ENCODE data around the gene UNC93A. TPM values are rescaled to one million over a fixed set of nuclear protein-coding genes. Genes with fewer than 3 reads are reported as not detected.

UNC93A gene
- total RNA-seq = not detected

DNA sequence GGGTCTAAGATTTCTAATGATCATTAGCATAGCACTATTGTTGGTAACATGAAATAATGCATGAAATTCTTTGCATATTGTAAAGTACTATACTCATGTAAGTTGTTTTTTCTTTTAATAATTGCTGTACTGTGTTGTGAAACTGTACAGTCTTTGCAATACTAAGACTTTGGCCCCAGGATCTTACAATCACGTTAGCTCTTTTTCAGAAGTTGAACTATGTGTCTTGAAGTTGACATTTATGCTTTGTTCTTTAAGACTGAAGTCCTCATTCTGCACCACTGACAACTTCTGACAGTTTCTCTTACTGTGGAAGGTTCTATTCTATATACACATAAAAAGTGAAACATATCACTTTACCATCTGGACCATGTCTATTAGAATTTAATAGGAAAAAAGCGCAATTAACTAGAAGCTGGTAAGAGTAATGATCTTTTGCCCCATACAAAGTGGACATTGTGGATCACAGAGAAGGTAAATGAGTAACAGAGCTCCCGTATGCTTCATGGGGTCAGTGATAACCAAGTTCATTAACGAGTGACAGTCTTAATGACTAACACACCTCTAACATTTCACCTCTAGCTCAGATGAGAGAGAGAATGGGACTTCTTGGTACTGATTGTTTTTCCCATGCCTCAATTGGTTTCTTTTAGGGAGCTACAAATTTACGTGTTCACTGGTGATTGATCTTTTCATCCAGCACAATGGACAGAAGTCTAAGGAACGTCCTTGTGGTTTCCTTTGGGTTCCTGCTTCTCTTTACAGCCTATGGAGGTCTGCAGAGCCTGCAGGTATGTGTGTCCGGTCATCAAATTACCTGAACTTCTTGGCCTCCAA is at the start of gene UNC93A:
UNC93A (plus strand) TSS at position 530 of the 837 bp plus-strand sequence; CDS start at position 705, 175 bp downstream.
- TF ChIP-seq, protein P1, sequence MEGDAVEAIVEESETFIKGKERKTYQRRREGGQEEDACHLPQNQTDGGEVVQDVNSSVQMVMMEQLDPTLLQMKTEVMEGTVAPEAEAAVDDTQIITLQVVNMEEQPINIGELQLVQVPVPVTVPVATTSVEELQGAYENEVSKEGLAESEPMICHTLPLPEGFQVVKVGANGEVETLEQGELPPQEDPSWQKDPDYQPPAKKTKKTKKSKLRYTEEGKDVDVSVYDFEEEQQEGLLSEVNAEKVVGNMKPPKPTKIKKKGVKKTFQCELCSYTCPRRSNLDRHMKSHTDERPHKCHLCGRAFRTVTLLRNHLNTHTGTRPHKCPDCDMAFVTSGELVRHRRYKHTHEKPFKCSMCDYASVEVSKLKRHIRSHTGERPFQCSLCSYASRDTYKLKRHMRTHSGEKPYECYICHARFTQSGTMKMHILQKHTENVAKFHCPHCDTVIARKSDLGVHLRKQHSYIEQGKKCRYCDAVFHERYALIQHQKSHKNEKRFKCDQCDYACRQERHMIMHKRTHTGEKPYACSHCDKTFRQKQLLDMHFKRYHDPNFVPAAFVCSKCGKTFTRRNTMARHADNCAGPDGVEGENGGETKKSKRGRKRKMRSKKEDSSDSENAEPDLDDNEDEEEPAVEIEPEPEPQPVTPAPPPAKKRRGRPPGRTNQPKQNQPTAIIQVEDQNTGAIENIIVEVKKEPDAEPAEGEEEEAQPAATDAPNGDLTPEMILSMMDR (IDR thresholded peaks at IDR 0.05; ENCODE audit: low read depth) = no peak

DNA sequence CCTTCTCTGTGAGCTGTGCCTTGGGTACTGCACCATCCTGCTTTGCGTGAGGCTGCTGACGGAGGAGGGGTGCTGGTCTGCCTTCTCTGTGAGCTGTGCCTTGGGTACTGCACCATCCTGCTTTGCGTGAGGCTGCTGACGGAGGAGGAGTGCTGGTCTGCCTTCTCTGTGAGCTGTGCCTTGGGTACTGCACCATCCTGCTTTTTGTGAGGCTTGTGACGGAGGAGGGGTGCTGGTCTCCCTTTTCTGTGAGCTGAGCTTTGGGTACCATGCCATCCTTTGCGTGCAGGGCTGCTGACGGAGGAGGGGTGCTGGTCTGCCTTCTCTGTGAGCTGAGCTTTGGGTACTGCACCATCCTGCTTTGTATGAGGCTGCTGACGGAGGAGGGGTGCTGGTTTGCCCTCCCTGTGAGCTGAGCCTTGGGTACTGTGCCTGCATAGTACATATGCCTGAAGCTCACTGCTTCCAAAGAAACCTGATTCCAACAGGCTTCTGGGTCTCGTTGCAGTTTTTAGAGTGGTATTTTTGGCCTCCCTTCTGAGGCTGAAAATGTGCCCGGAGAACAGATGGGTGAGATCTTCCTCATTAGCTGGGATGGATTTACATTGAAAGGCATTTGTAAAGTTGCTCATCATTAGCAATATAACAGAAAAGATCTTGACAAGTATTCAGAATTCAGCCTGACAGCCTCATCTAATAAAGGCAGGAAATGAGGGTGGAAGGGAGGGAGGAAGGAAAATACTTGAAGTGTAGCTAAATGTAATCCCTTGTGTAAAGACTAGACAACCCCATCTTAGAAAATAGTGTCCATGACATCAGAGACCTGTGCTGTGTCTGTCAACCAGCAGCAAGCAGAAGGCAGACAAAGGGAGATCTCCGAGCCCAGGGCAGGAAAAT is 46.8 kb upstream of the UNC93A start:
- TF ChIP-seq, protein P1 (IDR thresholded peaks at IDR 0.05; ENCODE audit: low read depth) = no peak

GRCh38 chr6:167244991-167245390 is 46.1 kb upstream of the UNC93A start:
- TF ChIP-seq, protein P1 (IDR thresholded peaks at IDR 0.05; ENCODE audit: low read depth) = no peak

DNA sequence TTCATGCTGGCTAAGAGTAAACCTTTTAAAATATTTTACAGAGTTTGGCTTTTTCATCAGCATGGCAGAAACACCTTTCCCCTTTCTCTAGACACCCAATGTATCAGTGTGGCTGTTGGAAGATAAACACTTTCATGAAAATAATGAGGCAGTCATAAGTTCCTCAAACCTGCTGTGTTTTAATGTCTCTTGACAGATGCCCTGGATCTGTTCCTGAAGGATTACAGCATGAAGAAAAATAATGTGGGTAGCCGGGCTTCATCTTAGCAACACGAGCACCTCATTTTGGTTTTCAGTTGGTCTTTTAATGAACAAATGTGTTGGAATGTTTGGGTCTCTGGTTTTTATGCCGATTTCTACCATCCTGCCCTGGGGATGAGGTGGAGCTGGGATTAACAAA is 45.5 kb upstream of the UNC93A start:
- TF ChIP-seq, protein P1 (IDR thresholded peaks at IDR 0.05; ENCODE audit: low read depth) = no peak

DNA sequence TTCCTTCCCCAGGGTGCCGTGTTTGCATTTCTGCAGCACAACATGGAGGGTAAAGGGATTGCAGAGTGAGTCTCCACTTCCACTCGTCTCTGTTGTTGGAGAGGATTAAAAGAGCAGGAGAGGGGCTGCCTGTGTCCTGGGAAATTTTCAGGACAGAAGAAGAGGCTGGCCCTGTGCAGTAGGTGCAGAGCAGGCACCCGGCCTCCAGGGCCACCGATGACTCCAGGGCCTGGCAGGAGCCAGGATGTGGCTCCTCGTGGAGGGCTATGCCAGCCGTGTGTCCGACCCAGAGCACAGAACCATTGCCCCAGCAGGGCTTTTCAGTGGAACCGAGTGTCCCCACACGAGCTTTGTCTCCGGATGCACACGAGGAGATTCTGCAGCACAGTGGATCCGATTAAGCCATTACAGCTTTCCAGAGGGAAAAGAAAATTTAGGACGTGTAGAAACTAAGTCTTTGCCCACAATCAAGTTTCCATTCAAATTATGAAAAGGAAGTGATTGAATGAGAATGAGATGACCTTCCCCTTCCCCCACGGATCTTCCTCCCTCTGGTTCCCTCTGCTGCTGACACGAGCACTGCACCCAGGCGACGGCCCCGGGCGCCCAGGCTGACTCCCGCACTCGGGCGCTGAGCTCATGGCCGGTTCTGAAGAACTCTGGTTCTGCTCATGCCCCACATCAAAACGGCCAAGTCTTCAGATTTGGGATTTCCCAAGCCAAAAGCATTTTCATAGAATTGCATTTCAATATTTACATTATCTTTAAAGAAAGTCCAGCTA is 43.1 kb upstream of the UNC93A start:
- TF ChIP-seq, protein P1 (IDR thresholded peaks at IDR 0.05; ENCODE audit: low read depth) = no peak

- TF ChIP-seq, protein P1 (IDR thresholded peaks at IDR 0.05; ENCODE audit: low read depth) = no peak
Measured at GRCh38 chr6:167252271-167252670, 38.8 kb upstream of the UNC93A start.

Measured in subcutaneous adipose tissue (tissue), 4 donors.